Stimulated activated CD4-positive, alpha-beta T cell treated with anti-CD3 and anti-CD28 coated beads, TNF-alpha, amount 100 ng/mL, for 4 hours (primary cell): ENCODE results near the gene SELENOV.

Source experiments
- DNase-seq, 3 experiments: peaks; one replicate each; pipeline ENCODE4 v3.0.0-alpha.2; 2020; ENCODE audit warnings: low read depth in 3 of 3

The SELENOV gene

GRCh38 chr19:39492788-39493187 is 22.2 kb upstream of the SELENOV start:
- no peak for DNase-seq

GRCh38 chr19:39494661-39495060 is 20.3 kb upstream of the SELENOV start:
- DNase-seq = no peak

GRCh38 chr19:39496063-39496462 is 18.9 kb upstream of the SELENOV start:
- no peak for DNase-seq

- DNase-seq = no peak
These were observed 17.3 kb upstream of the SELENOV start for GRCh38 chr19:39497701-39497995.

GRCh38 chr19:39497996-39498797 is 16.7 kb upstream of the SELENOV start:
- DNase-seq = no peak

- DNase-seq = no peak
These were observed 15.9 kb upstream of the SELENOV start, which contains the start of gene DLL3 for GRCh38 chr19:39498798-39499642. TSS of gene DLL3 (plus strand) at chr19:39498947. CDS start at chr19:39498975, 28 bp downstream.

GRCh38 chr19:39499932-39500331 is 15.0 kb upstream of the SELENOV start:
- no peak for DNase-seq

GRCh38 chr19:39500543-39500942 is 14.4 kb upstream of the SELENOV start:
- no peak for DNase-seq

GRCh38 chr19:39501340-39501739 is 13.6 kb upstream of the SELENOV start:
- DNase-seq = no peak

- peak; percentile 57 to 62 (median 57) for DNase-seq
These were observed 12.1 kb upstream of the SELENOV start for GRCh38 chr19:39502640-39503417.

GRCh38 chr19:39506598-39506943 is 8.4 kb upstream of the SELENOV start:
- DNase-seq = no peak

GRCh38 chr19:39506944-39507714 is 7.8 kb upstream of the SELENOV start:
- DNase-seq = peak in 1 of 3 experiments; percentile 32

GRCh38 chr19:39507715-39508364 is 7.1 kb upstream of the SELENOV start:
- no peak for DNase-seq

- DNase-seq = no peak
These were observed 6.3 kb upstream of the SELENOV start for GRCh38 chr19:39508629-39509028.

- DNase-seq = no peak
These were observed 5.7 kb upstream of the SELENOV start for GRCh38 chr19:39509233-39509632.

- no peak for DNase-seq
These were observed 2.0 kb upstream of the SELENOV start for GRCh38 chr19:39512988-39513387.

GRCh38 chr19:39515551-39516191 is 732 bp downstream of the SELENOV start:
- DNase-seq = no peak

GRCh38 chr19:39516270-39516669 is 1.3 kb downstream of the SELENOV start:
- no peak for DNase-seq

GRCh38 chr19:39517432-39517831 is 2.5 kb downstream of the SELENOV start:
- no peak for DNase-seq

GRCh38 chr19:39518458-39518857 is 3.5 kb downstream of the SELENOV start:
- no peak for DNase-seq

- DNase-seq = no peak
These were observed 4.0 kb downstream of the SELENOV start for GRCh38 chr19:39518975-39519374.
